HepG2 (cell line): Measurements from ENCODE around the gene PIK3R1. TPM values are rescaled to one million over a fixed set of nuclear protein-coding genes. Genes with fewer than 3 reads are reported as not detected.

Source experiments
- ATAC-seq: fragments of 200-7000 bp; cut with Tn5 transposase; 3 replicates; pipeline ENCODE4 v1.9.1; 2020; ENCODE audit warnings: mild to moderate bottlenecking, moderate library complexity
- BruUV-seq: library from RNA; stranded (reverse); fragments of 400-500 nt; replicated peaks from 2 replicates; lab custom pipeline; 2021; lab: Mats Ljungman, UMichigan
- CTCF ChIA-PET: fragments of 300-600 bp; formaldehyde crosslinking; extraction: SDS; loops from one replicate; lab custom pipeline; 2021; ENCODE audit warnings: low total read pairs, inconsistent platforms, low intra/inter-chr PET ratio; lab: Yijun Ruan, JAX
- POLR2A ChIA-PET: fragments of 350-600 bp; sonication (Branson Sonifier 250); formaldehyde crosslinking; loops from one replicate; lab custom pipeline; 2020; ENCODE audit warnings: antibody characterized with exemption, inconsistent platforms; lab: Yijun Ruan, JAX
- DNase-seq: peaks from one replicate; pipeline ENCODE4 v3.0.0-alpha.2; 2015; ENCODE audit warnings: low spot score
- FAIRE-seq: peaks from 3 replicates; lab custom pipeline; 2011; peaks lifted over from hg19 to GRCh38; lab: Jason Lieb, UNC
- H2AFZ ChIP-seq: one replicate; pipeline ENCODE4 v1.6.1; 2011; ENCODE audit warnings: low read length, inconsistent platforms
- H3K27ac ChIP-seq: fragments of 300-600 bp; 3 replicates; pipeline ENCODE4 v1.8.0; 2011; ENCODE audit warnings: mixed run types, mild to moderate bottlenecking, mixed read lengths, low read length, inconsistent platforms; ENCODE audit not compliant: insufficient read depth; ENCODE audit errors: extremely low read length
- H3K27me3 ChIP-seq, 2 experiments: fragments of 200-600 bp in 1 of 2; 2 replicates in 1 of 2; 3 replicates in 1 of 2; pipeline versions ENCODE4 v1.6.0 to v1.8.0; 2011; ENCODE audit warnings: low read length in 2 of 2, mild to moderate bottlenecking in 2 of 2, moderate library complexity in 2 of 2, inconsistent platforms in 1 of 2; ENCODE audit not compliant: insufficient read depth in 2 of 2, control insufficient read depth in 1 of 2
- H3K36me3 ChIP-seq, 2 experiments: fragments of 200-600 bp in 1 of 2; replicated peaks in 1 of 2; 2 replicates in 1 of 2; 3 replicates in 1 of 2; pipeline versions ENCODE4 v1.5.1 to v1.8.0; 2011; ENCODE audit warnings: low read length in 2 of 2, inconsistent platforms in 1 of 2; ENCODE audit not compliant: insufficient read depth in 2 of 2, control insufficient read depth in 1 of 2
- H3K4me1 ChIP-seq: 2 replicates; pipeline ENCODE4 v1.5.1; 2012; ENCODE audit warnings: low read length, inconsistent platforms; ENCODE audit not compliant: insufficient read depth
- H3K4me2 ChIP-seq: 2 replicates; pipeline ENCODE4 v1.6.0; 2011; ENCODE audit warnings: low read depth, low read length, inconsistent platforms
- H3K4me3 ChIP-seq, 3 experiments: fragments of 200-600 bp in 1 of 3; sonication (generic), shearing (Covaris generic) in 1 of 3; replicated peaks in 1 of 3; 2 replicates each; pipeline ENCODE4 v1.5.1; 2011 to 2016; ENCODE audit warnings: low read length in 3 of 3, inconsistent platforms in 2 of 3, low read depth in 2 of 3, mild to moderate bottlenecking in 2 of 3, control low read depth in 1 of 3, mixed read lengths in 1 of 3; ENCODE audit not compliant: insufficient read depth in 1 of 3
- H3K79me2 ChIP-seq: one replicate; pipeline ENCODE4 v1.6.1; 2011; ENCODE audit warnings: low read length, inconsistent platforms; ENCODE audit not compliant: insufficient read depth
- H3K9ac ChIP-seq: 2 replicates; pipeline ENCODE4 v1.6.0; 2011; ENCODE audit warnings: mild to moderate bottlenecking, low read depth, low read length, inconsistent platforms; ENCODE audit not compliant: insufficient read depth
- H3K9me3 ChIP-seq: 2 replicates; pipeline ENCODE4 v1.5.1; 2012; ENCODE audit warnings: mild to moderate bottlenecking, low read length
- H4K20me1 ChIP-seq: 2 replicates; pipeline ENCODE4 v1.6.0; 2011; ENCODE audit warnings: inconsistent platforms, mild to moderate bottlenecking, low read length, moderate library complexity; ENCODE audit not compliant: insufficient read depth
- AGO2 ChIP-seq: fragments of 200-400 bp; formaldehyde crosslinking; optimal IDR thresholded peaks from 2 replicates; pipeline ENCODE3; 2017; ENCODE audit warnings: mild to moderate bottlenecking, low read depth, low read length, moderate library complexity
- PHF20 ChIP-seq: sonication (generic); formaldehyde crosslinking; IDR thresholded peaks from 2 replicates; pipeline ENCODE4 v1.5.0; 2020; ENCODE audit warnings: mild to moderate bottlenecking, missing genetic modification reagents
- ZBTB8A ChIP-seq: sonication (generic); formaldehyde crosslinking; IDR thresholded peaks from 2 replicates; pipeline ENCODE4 v1.4.0; 2020; ENCODE audit warnings: mild to moderate bottlenecking, low read depth, missing genetic modification reagents, borderline replicate concordance
- ZKSCAN8 ChIP-seq: IDR thresholded peaks from 2 replicates; pipeline ENCODE4 v1.6.1; 2016; ENCODE audit warnings: borderline replicate concordance, missing genetic modification reagents, missing compliant biosample characterization
- ZNF512 ChIP-seq: sonication (generic); formaldehyde crosslinking; IDR thresholded peaks from 2 replicates; pipeline ENCODE4 v1.4.0; 2020; ENCODE audit warnings: mild to moderate bottlenecking, missing genetic modification reagents
- ZNF556 ChIP-seq: sonication (generic); formaldehyde crosslinking; IDR thresholded peaks from 2 replicates; pipeline ENCODE4 v1.4.0; 2020; ENCODE audit warnings: mild to moderate bottlenecking, missing genetic modification reagents, borderline replicate concordance
- WGBS: methylation state at CpG from one replicate; pipeline ENCODE4 v1.1.6; 2017; ENCODE audit warnings: low lambda C conversion rate; 5-methylcytosine and 5-hydroxymethylcytosine counted together
- in situ Hi-C: cut with HindIII; loops from 2 replicates; pipeline ENCODE4 v1.10.0; 2017; ENCODE audit warnings: low pct_unique_long_range_greater_than_20kb; ENCODE audit not compliant: extremely low pct_ligation_motif_present
- intact Hi-C: fragments of 100-400 bp; cut with micrococcal nuclease; formaldehyde crosslinking; loops from one replicate; pipeline ENCODE4 v1.10.0; 2022; ENCODE audit not compliant: unreplicated experiment
- polyA plus RNA-seq, 8 experiments: library from polyadenylated mRNA; depleted of rRNA in 3 of 8; stranded (reverse) in 7 of 8; unstranded in 1 of 8; fragments of >200 nt; fragmentation: Illumina TruSeq in 4 of 8; extraction: Trizol in 4 of 8; gene quantifications; 2 replicates each; pipeline versions ENCODE4 v1.2.1 to v1.2.3, GENCODE V29; 2011 to 2016; ENCODE audit warnings: low read depth in 4 of 8, missing spikeins in 1 of 8, mixed read lengths in 1 of 8; ENCODE audit not compliant: insufficient read depth in 1 of 8
- total RNA-seq, 5 experiments: library from RNA; depleted of rRNA; stranded (reverse); fragments of >200 nt; fragmentation: Illumina TruSeq; extraction: Trizol; gene quantifications; 2 replicates each; pipeline ENCODE4 v1.2.3, GENCODE V29; 2016; ENCODE audit warnings: low read depth in 1 of 5
- TF ChIP-seq, protein P1 (sequence below): sonication (generic); formaldehyde crosslinking; IDR thresholded peaks from 2 replicates; pipeline ENCODE4 v1.4.0; 2020; ENCODE audit warnings: missing genetic modification reagents
- TF ChIP-seq, protein P2 (sequence below): sonication (generic); formaldehyde crosslinking; IDR thresholded peaks from 2 replicates; pipeline ENCODE4 v1.5.0; 2020; ENCODE audit warnings: missing genetic modification reagents

Gene PIK3R1
- total and polyA plus RNA-seq, 2 of the 13 experiments (the other 11 are each of a cell fraction or from before 2014, with no cell fraction given): 8.4 to 21.3 TPM

GRCh38 chr5:68170826-68171558, 44.6 kb upstream of the PIK3R1 start:
- TF ChIP-seq ZNF556 (CRISPR knock-in tag) (no peak), PHF20 (CRISPR knock-in tag) (no peak), ZBTB8A (CRISPR knock-in tag) (no peak), ZNF512 (CRISPR knock-in tag) (no peak), ZKSCAN8 (CRISPR knock-in tag) (no peak), AGO2 (no peak)
- TF ChIP-seq, protein P1, sequence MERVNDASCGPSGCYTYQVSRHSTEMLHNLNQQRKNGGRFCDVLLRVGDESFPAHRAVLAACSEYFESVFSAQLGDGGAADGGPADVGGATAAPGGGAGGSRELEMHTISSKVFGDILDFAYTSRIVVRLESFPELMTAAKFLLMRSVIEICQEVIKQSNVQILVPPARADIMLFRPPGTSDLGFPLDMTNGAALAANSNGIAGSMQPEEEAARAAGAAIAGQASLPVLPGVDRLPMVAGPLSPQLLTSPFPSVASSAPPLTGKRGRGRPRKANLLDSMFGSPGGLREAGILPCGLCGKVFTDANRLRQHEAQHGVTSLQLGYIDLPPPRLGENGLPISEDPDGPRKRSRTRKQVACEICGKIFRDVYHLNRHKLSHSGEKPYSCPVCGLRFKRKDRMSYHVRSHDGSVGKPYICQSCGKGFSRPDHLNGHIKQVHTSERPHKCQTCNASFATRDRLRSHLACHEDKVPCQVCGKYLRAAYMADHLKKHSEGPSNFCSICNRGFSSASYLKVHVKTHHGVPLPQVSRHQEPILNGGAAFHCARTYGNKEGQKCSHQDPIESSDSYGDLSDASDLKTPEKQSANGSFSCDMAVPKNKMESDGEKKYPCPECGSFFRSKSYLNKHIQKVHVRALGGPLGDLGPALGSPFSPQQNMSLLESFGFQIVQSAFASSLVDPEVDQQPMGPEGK (CRISPR knock-in tag): no peak
- TF ChIP-seq, protein P2, sequence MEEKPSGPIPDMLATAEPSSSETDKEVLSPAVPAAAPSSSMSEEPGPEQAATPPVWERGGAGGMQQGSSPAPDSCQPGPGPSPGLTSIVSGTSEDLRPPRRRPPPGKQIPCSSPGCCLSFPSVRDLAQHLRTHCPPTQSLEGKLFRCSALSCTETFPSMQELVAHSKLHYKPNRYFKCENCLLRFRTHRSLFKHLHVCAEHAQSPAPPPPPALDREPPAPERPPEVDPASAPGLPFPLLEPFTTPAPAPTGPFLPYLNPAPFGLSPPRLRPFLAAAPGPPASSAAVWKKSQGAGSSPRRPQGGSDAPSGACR: no peak
- intact Hi-C loops (no loop called here), in situ Hi-C loops (no loop called here)
- Histone ChIP-seq H3K4me3 (peak overlapping the region in 1 of 3 experiments; percentile 34; a peak in 2 of 6 replicates), H4K20me1 (no peaks in the 10 kb centered on the region), H3K9me3 (no peaks in the 10 kb centered on the region), H3K9ac (no peak overlapping the region), H3K36me3 (no peaks in the 10 kb centered on the region), H3K4me1 (peaks cover 35% of the 10 kb centered on the region), H2AFZ (no peak overlapping the region), H3K27ac (no peak overlapping the region), H3K79me2 (no peaks in the 10 kb centered on the region), H3K27me3 (no peaks in the 10 kb centered on the region; a peak in 1 of 5 replicates), H3K4me2 (peak overlapping the region; percentile 47)
- FAIRE-seq (no peak), DNase-seq (no peak), ATAC-seq (no peak; the same call in 2 of the 3 replicates)
- ChIA-PET CTCF (no interaction called here), POLR2A (interaction anchor here (1.2 kb wide), 1 partner anchor 45 kb away, joined by 3 read pairs; the partner anchor contains the start of gene PIK3R1)
- BruUV-seq: no TSS peak
- 11% methylated on average over 10 of the region's 10 CpGs for WGBS
